Testis (tissue), 3 donors: ENCODE results near the gene PAPPA2. TPM values are rescaled to one million over a fixed set of nuclear protein-coding genes. Genes with fewer than 3 reads are reported as not detected.

ENCODE experiments used
- DNase-seq: peaks from one replicate; pipeline ENCODE4 v3.0.0-alpha.2; 2019
- H3K27ac ChIP-seq, 2 donors: fragments of 200-600 bp; sonication (generic); one replicate each; pipeline ENCODE4 v1.5.1; 2019
- H3K27me3 ChIP-seq: fragments of 200-600 bp; sonication (generic); one replicate; pipeline ENCODE4 v1.5.1; 2019
- H3K36me3 ChIP-seq: fragments of 200-600 bp; sonication (generic); one replicate; pipeline ENCODE4 v1.5.1; 2017; ENCODE audit warnings: low read depth; ENCODE audit errors: missing control alignments
- H3K4me1 ChIP-seq: fragments of 200-600 bp; sonication (generic); one replicate; pipeline ENCODE4 v1.5.1; 2019
- H3K4me3 ChIP-seq, 2 donors: fragments of 200-600 bp; sonication (generic); one replicate each; pipeline ENCODE4 v1.5.1; 2017 to 2019
- H3K9me3 ChIP-seq: fragments of 200-600 bp; sonication (generic); one replicate; pipeline ENCODE4 v1.5.1; 2017
- POLR2A ChIP-seq: fragments of 450-650 bp; IDR thresholded peaks from one replicate; pipeline ENCODE4 v1.6.1; 2017; ENCODE audit warnings: antibody characterized with exemption, mild to moderate bottlenecking, moderate library complexity
- WGBS, 2 donors: methylation state at CpG; one replicate each; pipeline ENCODE4 v1.1.5; 2018; 5-methylcytosine and 5-hydroxymethylcytosine counted together
- intact Hi-C: fragments of 100-400 bp; cut with DNase I; formaldehyde crosslinking; loops from one replicate; pipeline ENCODE4 v1.15.1; 2023; ENCODE audit warnings: low total_unique reads
- polyA plus RNA-seq: library from polyadenylated mRNA; stranded (reverse); fragments of 350-450 nt; fragmentation: Illumina TruSeq; extraction: RNeasy Lipid Tissue Mini Kit (QIAGEN cat#74804); gene quantifications from one replicate; pipeline ENCODE4 v1.2.3, GENCODE V29; 2014; ENCODE audit warnings: low read depth, low replicate concordance; ENCODE audit not compliant: insufficient read depth
- total RNA-seq, 2 donors: library from RNA; depleted of rRNA; stranded (reverse); fragments of >200 nt; gene quantifications; one replicate each; pipeline ENCODE4 v1.2.3, GENCODE V29; 2016
- TF ChIP-seq, protein P1 (sequence below), 3 experiments: fragments of 450-650 bp in 2 of 3; fragments of 200-600 bp in 1 of 3; sonication (generic) in 1 of 3; IDR thresholded peaks; one replicate each; pipeline ENCODE4 v1.5.1; 2016 to 2019; ENCODE audit warnings: antibody characterized with exemption in 3 of 3, mild to moderate bottlenecking in 2 of 3, moderate library complexity in 1 of 3

The PAPPA2 gene
- total and polyA plus RNA-seq, 3 donors from 2014 or later: 0.80 to 2.2 (median 2.2) TPM

DNA sequence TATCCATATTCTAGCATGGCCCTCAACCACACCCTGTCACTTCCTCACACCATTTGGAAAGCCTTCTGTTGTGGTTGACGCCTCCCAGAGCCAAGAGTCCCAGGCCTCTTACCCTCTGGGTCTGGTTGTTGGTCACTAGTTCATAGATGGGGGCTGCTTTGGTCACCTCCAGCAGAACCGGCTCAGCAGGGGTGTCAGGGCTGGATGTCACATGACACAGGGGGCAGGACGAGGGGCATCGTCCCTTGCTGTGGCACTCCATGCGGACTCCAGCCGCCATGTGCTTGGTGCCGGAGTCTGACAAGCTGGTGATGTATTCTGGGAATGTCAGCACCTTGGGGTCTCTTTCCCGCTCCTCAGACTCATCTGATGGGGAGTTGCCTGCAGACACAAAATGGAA lies 431.5 kb downstream of the PAPPA2 start:
- no peak overlapping the region for H3K27ac ChIP-seq
- WGBS, 2 donors: 94 to 96% methylated on average over 8 of the region's 8 CpGs
- TF ChIP-seq, protein P1, sequence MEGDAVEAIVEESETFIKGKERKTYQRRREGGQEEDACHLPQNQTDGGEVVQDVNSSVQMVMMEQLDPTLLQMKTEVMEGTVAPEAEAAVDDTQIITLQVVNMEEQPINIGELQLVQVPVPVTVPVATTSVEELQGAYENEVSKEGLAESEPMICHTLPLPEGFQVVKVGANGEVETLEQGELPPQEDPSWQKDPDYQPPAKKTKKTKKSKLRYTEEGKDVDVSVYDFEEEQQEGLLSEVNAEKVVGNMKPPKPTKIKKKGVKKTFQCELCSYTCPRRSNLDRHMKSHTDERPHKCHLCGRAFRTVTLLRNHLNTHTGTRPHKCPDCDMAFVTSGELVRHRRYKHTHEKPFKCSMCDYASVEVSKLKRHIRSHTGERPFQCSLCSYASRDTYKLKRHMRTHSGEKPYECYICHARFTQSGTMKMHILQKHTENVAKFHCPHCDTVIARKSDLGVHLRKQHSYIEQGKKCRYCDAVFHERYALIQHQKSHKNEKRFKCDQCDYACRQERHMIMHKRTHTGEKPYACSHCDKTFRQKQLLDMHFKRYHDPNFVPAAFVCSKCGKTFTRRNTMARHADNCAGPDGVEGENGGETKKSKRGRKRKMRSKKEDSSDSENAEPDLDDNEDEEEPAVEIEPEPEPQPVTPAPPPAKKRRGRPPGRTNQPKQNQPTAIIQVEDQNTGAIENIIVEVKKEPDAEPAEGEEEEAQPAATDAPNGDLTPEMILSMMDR (IDR thresholded peaks at IDR 0.05): no peak
- TF ChIP-seq POLR2A: no peak
- intact Hi-C loops: loop anchor here (10.0 kb wide), 2 partner anchors 280 to 1050 kb away; partner anchors contain the start of gene BRINP2
- H3K9me3 ChIP-seq: no peaks in the 10 kb centered on the region
- H3K4me1 ChIP-seq: peaks cover 4% of the 10 kb centered on the region
- H3K27me3 ChIP-seq: no peaks in the 10 kb centered on the region
- H3K36me3 ChIP-seq: no peaks in the 10 kb centered on the region
- no peak for DNase-seq
- no peak overlapping the region for H3K4me3 ChIP-seq
